ENCODE results near the gene SCO2.

GRCh38 chr22:50483106-50483505 lies 42.3 kb downstream of the SCO2 start:
- TF ChIP-seq EZH2phosphoT487 (IDR thresholded peaks at IDR 0.05; ENCODE audit: low read depth, severe bottlenecking, unreplicated experiment) (no peak), EZH2 (IDR thresholded peaks at IDR 0.05; ENCODE audit: borderline replicate concordance) (no peak), CTCF (IDR thresholded peaks at IDR 0.05; ENCODE audit: poor library complexity) (no peak)
